Panc1 (cell line): ENCODE measurements around the gene ALKBH7. TPM values are rescaled to one million over a fixed set of nuclear protein-coding genes. Genes with fewer than 3 reads are reported as not detected.

ENCODE experiments used
- ATAC-seq: fragments of 200-7000 bp; cut with Tn5 transposase; 2 replicates; pipeline ENCODE4 v1.9.1; 2020; ENCODE audit warnings: mild to moderate bottlenecking, moderate library complexity
- BruUV-seq: library from RNA; stranded (reverse); fragments of 400-500 nt; replicated peaks from 2 replicates; lab custom pipeline; 2021; lab: Mats Ljungman, UMichigan
- CTCF ChIA-PET: fragments of 300-600 bp; sonication (Branson Sonifier 250); formaldehyde crosslinking; loops from one replicate; lab custom pipeline; 2022; ENCODE audit warnings: antibody characterized with exemption; lab: Charles Lee
- POLR2A ChIA-PET: fragments of 300-600 bp; sonication (Branson Sonifier 250); formaldehyde crosslinking; loops from one replicate; lab custom pipeline; 2022; ENCODE audit warnings: antibody characterized with exemption; lab: Charles Lee
- DNase-seq: peaks from one replicate; pipeline ENCODE4 v3.0.0-alpha.2; 2010; ENCODE audit warnings: low read depth, low spot score
- H3K27ac ChIP-seq: 2 replicates; pipeline ENCODE4 v1.5.1; 2011; ENCODE audit warnings: mild to moderate bottlenecking, low read length, inconsistent platforms
- H3K27me3 ChIP-seq: fragments of 200-500 bp; sonication (Bioruptor generic); 2 replicates; pipeline ENCODE4 v1.6.0; 2014; ENCODE audit warnings: low read length, inconsistent platforms; ENCODE audit not compliant: control insufficient read depth, insufficient read depth
- H3K36me3 ChIP-seq: fragments of 200-500 bp; sonication (Bioruptor generic); 2 replicates; pipeline ENCODE4 v1.5.1; 2014; ENCODE audit warnings: inconsistent platforms, mild to moderate bottlenecking, low read length, moderate library complexity; ENCODE audit not compliant: control insufficient read depth, insufficient read depth
- H3K4me1 ChIP-seq: 2 replicates; pipeline ENCODE4 v1.5.1; 2011; ENCODE audit warnings: inconsistent platforms, mild to moderate bottlenecking, low read length, moderate library complexity; ENCODE audit not compliant: control insufficient read depth, insufficient read depth
- H3K4me3 ChIP-seq, 2 experiments: 2 replicates each; pipeline ENCODE4 v1.5.1; 2011 to 2012; ENCODE audit warnings: low read depth in 2 of 2, low read length in 2 of 2, mild to moderate bottlenecking in 2 of 2, inconsistent platforms in 1 of 2, moderate library complexity in 1 of 2
- H3K9me3 ChIP-seq: fragments of 200-500 bp; sonication (Bioruptor generic); 2 replicates; pipeline ENCODE4 v1.5.1; 2014; ENCODE audit warnings: low read depth, mild to moderate bottlenecking, inconsistent platforms, low read length, moderate library complexity; ENCODE audit not compliant: control insufficient read depth, insufficient read depth
- POLR2AphosphoS5 ChIP-seq: IDR thresholded peaks from 2 replicates; pipeline ENCODE4 v1.6.1; 2012; ENCODE audit warnings: mild to moderate bottlenecking, low read depth, low read length, moderate library complexity
- SIN3A ChIP-seq: IDR thresholded peaks from 2 replicates; pipeline ENCODE4 v1.6.1; 2012; ENCODE audit warnings: low read depth, mild to moderate bottlenecking, low read length, moderate library complexity, borderline replicate concordance; ENCODE audit not compliant: insufficient read depth
- TCF7L2 ChIP-seq: IDR thresholded peaks from 2 replicates; pipeline ENCODE4 v1.6.1; 2011; ENCODE audit warnings: mild to moderate bottlenecking, low read depth, low read length, inconsistent platforms
- in situ Hi-C: cut with HindIII; loops from 2 replicates; pipeline ENCODE4 v1.10.0; 2016; ENCODE audit warnings: low sequenced_read_pairs, low pct_unique_long_range_greater_than_20kb
- intact Hi-C: fragments of 100-400 bp; cut with micrococcal nuclease; formaldehyde crosslinking; loops from one replicate; pipeline ENCODE4 v1.10.0; 2022; ENCODE audit not compliant: unreplicated experiment
- total RNA-seq: library from RNA; stranded (reverse); gene quantifications from one replicate; pipeline ENCODE4 v1.2.1, GENCODE V29; 2021; ENCODE audit not compliant: unreplicated experiment
- TF ChIP-seq, protein P1 (sequence below), 2 experiments: IDR thresholded peaks; 2 replicates each; pipeline ENCODE4 v1.6.1; 2011 to 2012; ENCODE audit warnings: low read depth in 2 of 2, control low read depth in 1 of 2, low read length in 1 of 2, mild to moderate bottlenecking in 1 of 2, moderate library complexity in 1 of 2; ENCODE audit not compliant: insufficient read depth in 1 of 2
- TF ChIP-seq, protein P2 (sequence below): fragments of 450-650 bp; IDR thresholded peaks from 2 replicates; pipeline ENCODE4 v1.5.1; 2017; ENCODE audit warnings: mild to moderate bottlenecking

Gene ALKBH7
- total RNA-seq, 1 experiment from 2014 or later, result 65.0 TPM

DNA sequence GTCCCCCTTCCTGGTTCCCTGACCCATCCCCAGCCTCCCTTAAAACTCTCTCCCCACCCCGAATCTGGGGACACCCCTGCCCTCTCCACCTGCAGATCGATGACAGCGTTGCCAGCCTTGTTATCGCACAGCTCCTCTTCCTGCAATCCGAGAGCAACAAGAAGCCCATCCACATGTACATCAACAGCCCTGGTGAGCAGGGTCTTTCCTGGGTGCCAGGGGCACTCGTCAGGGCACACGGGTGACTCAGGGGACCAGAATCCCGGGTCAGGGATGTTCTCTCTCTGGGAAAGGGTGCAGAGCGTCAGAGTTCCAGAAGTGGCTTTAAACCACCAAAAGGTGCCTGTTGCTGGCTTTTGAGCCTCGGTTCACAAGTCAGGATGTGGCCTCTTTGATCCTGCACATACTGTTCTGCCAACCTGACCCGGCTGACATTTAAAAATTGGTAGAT lies 10.2 kb upstream of the ALKBH7 start:
- POLR2A ChIA-PET, result interaction anchor here (0.5 kb wide), 1 partner anchor 477 kb away, joined by 3 read pairs; no protein-coding TSS in a partner anchor
- TF ChIP-seq, protein P1, sequence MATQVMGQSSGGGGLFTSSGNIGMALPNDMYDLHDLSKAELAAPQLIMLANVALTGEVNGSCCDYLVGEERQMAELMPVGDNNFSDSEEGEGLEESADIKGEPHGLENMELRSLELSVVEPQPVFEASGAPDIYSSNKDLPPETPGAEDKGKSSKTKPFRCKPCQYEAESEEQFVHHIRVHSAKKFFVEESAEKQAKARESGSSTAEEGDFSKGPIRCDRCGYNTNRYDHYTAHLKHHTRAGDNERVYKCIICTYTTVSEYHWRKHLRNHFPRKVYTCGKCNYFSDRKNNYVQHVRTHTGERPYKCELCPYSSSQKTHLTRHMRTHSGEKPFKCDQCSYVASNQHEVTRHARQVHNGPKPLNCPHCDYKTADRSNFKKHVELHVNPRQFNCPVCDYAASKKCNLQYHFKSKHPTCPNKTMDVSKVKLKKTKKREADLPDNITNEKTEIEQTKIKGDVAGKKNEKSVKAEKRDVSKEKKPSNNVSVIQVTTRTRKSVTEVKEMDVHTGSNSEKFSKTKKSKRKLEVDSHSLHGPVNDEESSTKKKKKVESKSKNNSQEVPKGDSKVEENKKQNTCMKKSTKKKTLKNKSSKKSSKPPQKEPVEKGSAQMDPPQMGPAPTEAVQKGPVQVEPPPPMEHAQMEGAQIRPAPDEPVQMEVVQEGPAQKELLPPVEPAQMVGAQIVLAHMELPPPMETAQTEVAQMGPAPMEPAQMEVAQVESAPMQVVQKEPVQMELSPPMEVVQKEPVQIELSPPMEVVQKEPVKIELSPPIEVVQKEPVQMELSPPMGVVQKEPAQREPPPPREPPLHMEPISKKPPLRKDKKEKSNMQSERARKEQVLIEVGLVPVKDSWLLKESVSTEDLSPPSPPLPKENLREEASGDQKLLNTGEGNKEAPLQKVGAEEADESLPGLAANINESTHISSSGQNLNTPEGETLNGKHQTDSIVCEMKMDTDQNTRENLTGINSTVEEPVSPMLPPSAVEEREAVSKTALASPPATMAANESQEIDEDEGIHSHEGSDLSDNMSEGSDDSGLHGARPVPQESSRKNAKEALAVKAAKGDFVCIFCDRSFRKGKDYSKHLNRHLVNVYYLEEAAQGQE (IDR thresholded peaks at IDR 0.05; ENCODE audit: insufficient read depth in 1 of 2, low read depth in 2 of 2, low read length in 1 of 2), result no peak
- no peak for TF ChIP-seq SIN3A
- TF ChIP-seq TCF7L2, result no peak
- no peak for TF ChIP-seq POLR2AphosphoS5
- TF ChIP-seq, protein P2, sequence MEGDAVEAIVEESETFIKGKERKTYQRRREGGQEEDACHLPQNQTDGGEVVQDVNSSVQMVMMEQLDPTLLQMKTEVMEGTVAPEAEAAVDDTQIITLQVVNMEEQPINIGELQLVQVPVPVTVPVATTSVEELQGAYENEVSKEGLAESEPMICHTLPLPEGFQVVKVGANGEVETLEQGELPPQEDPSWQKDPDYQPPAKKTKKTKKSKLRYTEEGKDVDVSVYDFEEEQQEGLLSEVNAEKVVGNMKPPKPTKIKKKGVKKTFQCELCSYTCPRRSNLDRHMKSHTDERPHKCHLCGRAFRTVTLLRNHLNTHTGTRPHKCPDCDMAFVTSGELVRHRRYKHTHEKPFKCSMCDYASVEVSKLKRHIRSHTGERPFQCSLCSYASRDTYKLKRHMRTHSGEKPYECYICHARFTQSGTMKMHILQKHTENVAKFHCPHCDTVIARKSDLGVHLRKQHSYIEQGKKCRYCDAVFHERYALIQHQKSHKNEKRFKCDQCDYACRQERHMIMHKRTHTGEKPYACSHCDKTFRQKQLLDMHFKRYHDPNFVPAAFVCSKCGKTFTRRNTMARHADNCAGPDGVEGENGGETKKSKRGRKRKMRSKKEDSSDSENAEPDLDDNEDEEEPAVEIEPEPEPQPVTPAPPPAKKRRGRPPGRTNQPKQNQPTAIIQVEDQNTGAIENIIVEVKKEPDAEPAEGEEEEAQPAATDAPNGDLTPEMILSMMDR, result no peak
- Histone ChIP-seq H3K27ac (peak overlapping the region; percentile 89), H3K4me3 (peak overlapping the region; percentile 53 to 78), H3K9me3 (no peaks in the 10 kb centered on the region), H3K4me1 (0 out of 2 replicates have a peak, but pooled peaks cover 4% of the 10 kb centered on the region), H3K27me3 (no peaks in the 10 kb centered on the region), H3K36me3 (peaks cover 2% of the 10 kb centered on the region)
- TSS peak; percentile 89 for BruUV-seq
- in situ Hi-C loops (no loop called here), intact Hi-C loops (no loop called here)
- no peak for DNase-seq
- no peak for ATAC-seq
- CTCF ChIA-PET, result no interaction called here

DNA sequence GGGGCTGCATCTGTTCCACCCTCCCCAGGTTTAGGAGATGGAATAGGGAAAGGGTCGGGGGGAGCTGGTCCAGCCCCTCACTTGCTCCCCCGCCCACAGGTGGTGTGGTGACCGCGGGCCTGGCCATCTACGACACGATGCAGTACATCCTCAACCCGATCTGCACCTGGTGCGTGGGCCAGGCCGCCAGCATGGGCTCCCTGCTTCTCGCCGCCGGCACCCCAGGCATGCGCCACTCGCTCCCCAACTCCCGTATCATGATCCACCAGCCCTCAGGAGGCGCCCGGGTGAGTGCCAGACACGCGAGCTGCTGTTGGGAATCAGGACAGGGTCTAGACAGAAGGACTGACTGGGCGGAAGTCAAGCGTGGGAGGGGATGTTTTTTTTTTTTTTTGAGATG lies 8.2 kb upstream of the ALKBH7 start:
- DNase-seq (no peak), ATAC-seq (no peak)
- no peak for TF ChIP-seq POLR2AphosphoS5
- H3K9me3 ChIP-seq, result no peaks in the 10 kb centered on the region
- intact Hi-C loops, result no loop called here
- 0 out of 2 replicates have a peak, but pooled peaks cover 4% of the 10 kb centered on the region for H3K4me1 ChIP-seq
- peaks cover 2% of the 10 kb centered on the region for H3K36me3 ChIP-seq
- ChIA-PET POLR2A (no interaction called here), CTCF (interaction anchor here (0.7 kb wide), 1 partner anchor 209 kb away, joined by 4 read pairs; no protein-coding TSS in a partner anchor)
- in situ Hi-C loops, result no loop called here
- no peak overlapping the region for H3K27ac ChIP-seq
- H3K27me3 ChIP-seq, result no peaks in the 10 kb centered on the region
- BruUV-seq, result no TSS peak
- no peak overlapping the region for H3K4me3 ChIP-seq

DNA sequence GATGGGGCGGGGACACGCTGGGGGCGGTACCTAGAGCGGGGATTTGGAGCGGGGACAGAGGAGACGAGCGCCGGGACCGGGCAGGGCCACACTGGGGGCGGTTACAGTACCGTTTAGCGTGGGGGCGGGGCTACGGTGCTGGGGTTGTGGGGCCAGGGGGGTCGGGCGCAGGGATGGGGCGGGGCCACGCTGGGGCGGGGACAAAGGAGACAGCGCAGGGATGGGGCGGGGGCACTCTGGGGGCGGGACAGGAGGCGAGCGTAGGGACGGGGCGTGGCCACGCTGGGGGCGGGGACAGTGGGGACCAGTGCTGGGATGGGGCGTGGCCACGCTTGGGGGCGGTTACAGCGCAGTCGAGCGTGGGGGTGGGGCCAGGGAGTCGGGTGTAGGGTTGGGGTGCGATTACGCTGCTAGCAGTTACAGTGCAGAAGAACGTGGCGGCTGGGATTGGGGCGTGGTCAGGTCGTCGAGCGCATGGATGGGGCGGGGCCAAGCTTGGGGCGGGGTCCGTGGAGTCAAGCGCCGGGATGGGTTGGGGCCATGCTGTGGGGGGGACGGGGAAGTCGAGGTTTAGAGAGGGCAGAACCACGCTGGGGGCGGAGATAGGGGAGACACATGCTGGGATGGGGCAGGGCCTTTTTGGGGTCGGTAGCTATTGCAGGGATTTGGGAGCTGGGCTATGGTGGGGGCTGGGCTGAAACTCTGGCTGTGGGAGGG lies 660 bp downstream of the ALKBH7 start:
- ChIA-PET POLR2A (interaction anchor here (0.9 kb wide), 1 partner anchor 18 kb away, joined by 6 read pairs; no protein-coding TSS in a partner anchor), CTCF (interaction anchor here (0.6 kb wide), 1 partner anchor 125 kb away, joined by 5 read pairs; no protein-coding TSS in a partner anchor)
- Histone ChIP-seq H3K27me3 (no peaks in the 10 kb centered on the region), H3K27ac (peak overlapping the region; percentile 79), H3K36me3 (no peaks in the 10 kb centered on the region), H3K4me3 (peak overlapping the region; percentile 72 to 76), H3K9me3 (no peaks in the 10 kb centered on the region), H3K4me1 (peaks cover 2% of the 10 kb centered on the region)
- TF ChIP-seq SIN3A (no peak), POLR2AphosphoS5 (no peak), TCF7L2 (no peak)
- TF ChIP-seq, protein P2, result no peak
- TF ChIP-seq, protein P1 (IDR thresholded peaks at IDR 0.05; ENCODE audit: insufficient read depth in 1 of 2, low read depth in 2 of 2, low read length in 1 of 2), result no peak
- intact Hi-C loops, result no loop called here
- in situ Hi-C loops, result no loop called here
- DNase-seq, result peak; percentile 85
- peak; percentile 86 for ATAC-seq
- no TSS peak for BruUV-seq
